ENCODE results near the gene TPPP2.

TPPP2 gene

DNA sequence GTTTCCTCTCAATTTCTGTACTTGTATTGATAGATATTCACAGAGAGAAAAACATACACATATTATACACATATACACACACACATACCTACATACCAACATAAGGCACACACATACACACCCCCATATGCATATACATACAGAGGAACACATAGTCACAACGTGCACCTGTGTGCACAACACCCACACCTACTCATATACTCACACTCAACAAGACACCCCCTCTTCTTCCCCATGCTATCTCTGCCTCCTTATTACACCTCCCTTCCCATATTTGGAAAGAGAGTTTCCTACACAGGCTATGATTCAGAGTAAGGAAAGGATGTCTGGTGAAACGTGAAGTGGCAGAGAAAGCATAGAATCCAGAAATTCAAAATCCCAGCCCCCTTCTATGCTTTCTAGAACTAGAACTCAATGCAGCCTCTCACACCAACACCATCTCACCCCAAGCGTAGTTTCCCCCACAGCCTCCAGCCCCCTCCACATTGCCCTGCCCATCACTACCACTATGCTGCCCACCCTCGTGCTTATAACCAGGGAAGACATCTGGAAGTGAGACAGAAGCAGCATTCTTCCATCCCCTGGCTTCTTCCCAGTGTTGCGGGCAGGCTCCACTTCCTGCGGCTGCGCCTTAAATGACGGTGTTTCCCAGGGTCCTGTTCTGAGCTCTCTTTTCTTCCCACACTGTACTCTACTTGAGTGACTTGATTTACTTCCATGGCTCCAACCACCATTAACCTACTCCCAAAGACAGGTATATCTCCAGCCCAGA lies 30.0 kb downstream of the TPPP2 start:
- DNase-seq, result no peak

DNA sequence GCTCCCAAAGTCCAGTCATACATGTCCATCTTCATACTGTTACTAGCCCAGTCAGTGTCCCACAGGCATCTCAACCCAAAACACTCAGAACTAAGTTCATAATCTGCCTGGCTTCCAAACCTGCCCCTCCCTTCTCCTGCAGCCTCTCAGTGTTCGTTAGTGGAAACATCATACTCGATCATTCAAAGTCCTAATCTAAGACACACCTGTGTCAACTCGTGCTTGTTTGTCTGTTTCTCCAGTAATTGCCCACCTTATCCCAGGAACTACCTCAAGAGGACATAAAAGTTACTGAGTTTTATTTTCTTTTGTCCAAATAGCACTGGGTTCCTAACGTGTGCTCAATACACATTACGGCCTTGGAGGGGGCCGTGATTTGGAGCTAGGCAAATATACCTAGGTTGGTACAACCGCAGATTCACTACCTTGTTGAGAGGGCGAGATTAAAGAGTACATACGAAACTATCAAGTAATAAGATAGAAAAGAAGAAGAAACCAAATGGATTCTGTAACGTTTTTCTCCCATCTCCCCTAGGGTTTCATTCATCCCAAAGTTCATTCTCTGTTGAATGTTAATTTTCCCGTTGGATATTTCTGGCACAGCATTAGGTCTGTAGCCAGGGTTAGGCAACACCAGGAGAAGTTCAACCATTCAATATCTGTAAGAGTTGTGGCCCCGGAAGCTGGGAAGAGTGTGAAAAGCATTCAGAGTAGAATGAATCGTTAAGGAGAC lies 30.8 kb downstream of the TPPP2 start:
- DNase-seq, result no peak

DNA sequence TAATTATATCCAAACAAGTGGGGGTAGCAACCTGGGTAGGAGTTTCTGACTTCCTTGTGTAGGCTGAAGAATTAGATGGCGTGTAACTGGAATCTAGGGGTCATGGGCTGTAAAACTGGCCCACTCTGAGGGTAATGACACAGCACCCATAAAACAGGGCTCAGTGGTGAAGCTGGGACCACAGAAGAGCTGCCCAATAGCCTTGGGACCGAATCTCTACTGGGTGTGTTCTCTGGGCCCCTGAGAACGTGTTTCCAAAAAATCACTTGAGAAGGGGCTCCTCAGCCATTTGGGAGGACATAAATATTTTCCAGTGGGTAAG lies 31.3 kb downstream of the TPPP2 start:
- no peak for DNase-seq

DNA sequence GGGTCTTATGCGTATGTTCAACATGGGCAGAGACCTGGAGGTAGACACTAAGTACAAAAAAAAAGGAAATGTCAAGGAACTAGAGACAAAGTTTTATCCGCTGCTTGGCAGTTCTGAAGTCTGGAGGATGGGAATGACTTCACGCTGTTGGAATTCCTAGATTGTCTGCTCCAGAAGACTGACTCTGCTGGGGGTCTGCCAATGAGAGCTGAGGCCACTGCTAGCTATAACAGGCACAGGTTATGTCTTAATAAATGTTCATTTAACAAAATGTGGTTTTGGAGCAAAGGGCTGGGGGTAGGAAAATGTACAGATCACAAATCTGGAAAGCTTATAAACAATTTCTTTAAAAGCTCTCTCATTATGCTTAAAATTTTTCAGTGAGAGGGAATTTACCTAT lies 33.5 kb downstream of the TPPP2 start:
- DNase-seq, result no peak

DNA sequence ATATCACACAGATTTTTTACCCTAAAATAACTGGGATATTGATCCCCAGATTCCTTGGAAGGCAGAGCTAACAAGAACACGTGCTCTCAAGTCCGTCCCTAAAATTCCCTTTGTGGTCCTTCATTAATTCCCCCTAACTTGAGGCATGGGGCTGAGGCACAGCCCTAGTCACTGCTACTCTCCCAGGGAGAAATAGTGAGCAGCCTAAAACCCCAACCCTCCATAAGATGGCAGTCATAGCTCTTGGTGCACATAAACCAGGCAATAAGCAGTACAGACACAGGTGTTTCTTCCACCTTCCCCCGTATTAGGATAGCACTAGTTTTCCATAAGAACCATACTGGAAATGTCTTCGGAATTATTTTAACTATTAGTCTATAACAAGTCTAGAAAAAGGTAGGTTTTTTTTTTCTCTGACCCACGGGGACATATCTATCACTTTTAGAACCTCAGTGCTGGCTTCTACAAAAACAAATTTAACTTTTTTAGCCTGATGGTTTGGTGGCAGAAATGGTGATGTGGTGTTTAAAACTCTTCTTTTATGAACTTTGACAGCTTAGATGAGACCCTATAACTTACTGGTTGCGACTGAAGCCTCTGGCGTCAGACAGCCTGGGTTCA lies 37.0 kb downstream of the TPPP2 start:
- DNase-seq, result no peak

DNA sequence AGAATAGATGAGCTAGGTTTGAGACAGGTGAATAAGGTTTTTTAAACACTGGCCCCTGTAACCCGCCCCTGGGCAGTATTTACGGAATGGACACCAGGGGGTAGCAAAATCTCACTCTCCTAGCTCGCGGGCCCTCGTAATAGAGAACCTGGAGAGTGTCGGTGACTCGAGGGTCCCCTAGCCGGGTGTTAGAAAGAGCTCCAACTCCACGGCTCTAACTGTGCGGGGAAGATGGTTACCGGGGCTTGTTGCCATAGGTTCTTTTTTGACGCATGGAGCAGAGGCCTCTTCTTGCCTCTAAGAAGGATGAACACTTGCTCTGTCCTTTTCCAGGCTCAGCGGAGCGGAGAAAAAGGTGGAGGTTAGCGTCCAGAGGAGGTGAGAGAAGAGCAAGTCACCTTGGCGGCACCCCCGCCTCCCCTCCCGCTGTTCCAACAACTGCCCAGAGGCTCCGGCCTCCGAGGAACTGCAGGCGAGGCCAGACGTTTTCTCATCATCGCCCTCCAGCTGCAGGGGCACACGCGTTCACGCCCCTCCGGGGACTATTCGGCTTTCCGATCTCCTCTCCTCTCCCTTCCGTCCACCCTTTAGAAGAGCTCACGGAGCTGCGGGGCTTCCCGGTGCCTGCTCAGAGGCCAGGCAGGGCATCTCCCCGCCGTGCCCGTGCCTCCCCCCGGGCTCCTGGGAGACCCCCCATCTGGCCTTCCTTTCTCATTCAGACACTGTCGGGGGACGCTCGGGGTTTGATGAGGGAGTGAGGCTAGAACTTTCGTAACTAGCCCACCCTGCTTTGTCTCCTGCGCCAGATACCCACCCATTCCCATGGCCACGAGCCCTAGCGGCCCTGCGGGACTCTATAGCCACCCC lies 38.7 kb downstream of the TPPP2 start:
- peak in 1 of 2 experiments; percentile 47 for DNase-seq

DNA sequence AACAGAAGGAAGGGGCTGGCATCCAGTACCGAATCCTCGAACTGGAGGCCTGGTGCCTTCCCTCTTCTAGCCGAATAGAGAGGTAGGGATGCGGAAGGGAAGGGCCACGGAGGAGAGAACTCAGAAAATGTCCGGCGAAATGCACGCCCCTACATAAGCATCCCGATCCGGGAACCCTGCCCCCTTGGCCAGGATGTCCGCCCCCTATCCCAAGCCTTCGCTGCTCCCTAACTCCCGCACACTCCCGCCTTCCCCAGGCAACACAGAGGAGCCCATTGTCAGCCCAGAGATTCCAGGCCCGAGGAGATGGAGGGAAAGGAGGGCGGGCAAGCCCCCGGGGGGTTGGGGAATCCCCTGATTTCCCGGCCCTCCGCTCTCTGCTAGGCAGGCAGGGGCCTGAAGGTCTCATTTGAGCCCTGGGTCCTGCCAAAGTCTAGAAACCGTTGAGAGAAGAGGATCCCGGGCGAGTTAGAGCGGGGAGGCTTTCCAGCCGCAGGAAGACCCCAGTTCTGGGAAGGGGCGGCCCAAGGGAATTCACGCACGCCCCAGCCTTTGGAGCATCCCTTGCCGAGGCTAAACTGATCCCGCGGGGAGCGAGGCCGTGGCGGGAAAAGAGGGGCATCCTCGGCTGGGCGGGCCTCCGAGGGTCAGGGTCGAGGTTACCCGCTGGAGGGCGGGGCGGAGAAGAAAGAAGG lies 39.5 kb downstream of the TPPP2 start:
- no peak for DNase-seq

DNA sequence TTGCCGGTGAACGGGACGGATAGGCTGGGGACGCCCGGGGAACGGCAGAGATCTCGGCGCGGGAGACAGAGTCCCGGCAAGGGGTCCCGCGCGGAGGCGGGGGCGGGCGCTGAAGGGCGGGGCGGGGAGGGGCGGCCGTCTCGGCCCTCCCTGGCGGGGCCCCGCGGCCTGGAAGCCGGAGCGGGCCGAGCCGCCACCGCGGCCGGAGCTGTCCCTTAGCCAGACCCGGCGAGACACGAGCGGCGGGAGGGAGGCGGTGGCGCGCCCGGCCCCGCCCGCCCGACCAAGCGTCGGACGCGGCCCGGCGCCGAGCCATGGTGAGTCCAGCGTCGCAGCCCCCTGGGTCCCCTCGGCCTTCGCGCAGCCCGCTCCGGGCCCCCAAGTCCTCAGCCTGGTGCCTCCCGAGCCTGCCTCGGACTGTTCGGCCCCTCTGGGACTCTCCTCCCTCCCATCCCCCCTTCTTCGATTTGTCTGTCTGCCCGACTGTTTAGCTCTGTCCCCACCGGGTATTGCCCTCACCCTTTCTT lies 40.1 kb downstream of the TPPP2 start, which contains the start of gene ARHGEF40:
TSS of gene ARHGEF40 (plus strand) at position 222 of the 527 bp plus-strand sequence. CDS start at position 315, 93 bp downstream.
- peak in 1 of 2 experiments; percentile 19 for DNase-seq

DNA sequence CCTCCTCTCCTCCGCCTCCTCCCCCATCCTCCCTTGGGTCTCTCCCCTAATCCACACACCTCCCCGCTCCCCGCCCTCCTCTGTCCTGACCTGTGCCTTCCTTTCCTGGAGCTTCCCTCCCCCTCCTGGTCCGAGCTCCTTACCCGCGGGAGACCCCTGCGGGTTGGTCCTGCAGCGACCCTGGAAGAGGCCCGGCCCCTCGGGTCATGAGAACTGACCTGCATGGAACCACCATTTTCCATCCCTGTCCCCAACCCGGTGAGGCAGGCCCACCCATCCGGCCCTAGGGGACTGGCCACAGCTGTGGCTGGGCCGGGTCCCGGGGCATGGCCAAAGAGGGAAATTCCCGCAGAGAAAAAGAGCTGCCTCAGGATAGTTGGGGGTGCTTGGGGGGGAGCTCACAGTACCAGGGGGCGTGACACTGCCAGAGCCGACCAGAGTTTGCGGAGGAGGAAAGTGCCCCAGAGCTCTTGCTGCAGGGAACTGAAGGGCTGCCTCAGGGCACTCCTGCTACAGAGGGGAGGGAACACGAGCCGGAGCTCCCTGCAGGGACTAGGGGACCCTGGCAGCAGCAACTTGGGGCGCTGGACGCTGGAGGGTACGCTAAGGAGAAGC lies 40.7 kb downstream of the TPPP2 start:
- no peak for DNase-seq

DNA sequence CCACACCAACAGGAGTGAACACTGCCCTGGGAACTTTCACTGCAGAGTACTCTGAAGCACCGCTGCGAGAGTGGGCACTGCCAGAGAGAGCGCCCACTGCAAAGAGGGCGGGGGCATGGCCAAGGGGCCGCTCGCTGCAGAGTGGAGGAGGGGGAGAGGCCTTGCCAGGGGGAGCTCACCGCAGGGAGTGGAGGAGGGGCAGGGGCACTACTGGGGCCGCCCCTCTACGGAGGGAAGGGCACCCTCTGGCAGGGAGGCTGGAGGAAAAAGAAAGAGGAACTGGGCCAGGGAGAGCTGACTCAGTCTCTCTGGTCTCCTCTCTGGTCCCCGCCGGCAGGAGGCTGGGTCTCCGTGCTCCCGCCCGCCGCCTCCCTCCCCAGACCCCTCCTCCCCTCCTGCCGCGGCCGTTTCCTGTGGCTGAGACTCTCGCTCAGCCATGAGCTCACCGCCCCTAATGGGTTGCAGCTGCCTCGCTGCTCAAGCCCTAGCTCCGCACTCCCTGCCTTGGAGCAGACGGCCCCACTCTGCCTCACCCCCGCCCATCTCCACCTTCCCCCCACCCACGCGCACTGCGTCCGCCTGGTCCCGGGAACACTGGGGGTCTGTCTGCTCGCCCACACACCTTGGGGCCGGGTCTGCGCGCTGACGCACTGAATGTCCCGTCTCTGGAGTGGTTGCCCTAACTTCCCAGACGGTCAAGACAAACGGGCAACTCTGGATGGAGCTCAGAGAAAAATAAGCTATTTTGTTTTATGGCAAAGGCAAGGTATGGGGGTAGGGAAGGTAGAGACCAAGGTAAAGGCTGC lies 41.4 kb downstream of the TPPP2 start:
- no peak for DNase-seq

DNA sequence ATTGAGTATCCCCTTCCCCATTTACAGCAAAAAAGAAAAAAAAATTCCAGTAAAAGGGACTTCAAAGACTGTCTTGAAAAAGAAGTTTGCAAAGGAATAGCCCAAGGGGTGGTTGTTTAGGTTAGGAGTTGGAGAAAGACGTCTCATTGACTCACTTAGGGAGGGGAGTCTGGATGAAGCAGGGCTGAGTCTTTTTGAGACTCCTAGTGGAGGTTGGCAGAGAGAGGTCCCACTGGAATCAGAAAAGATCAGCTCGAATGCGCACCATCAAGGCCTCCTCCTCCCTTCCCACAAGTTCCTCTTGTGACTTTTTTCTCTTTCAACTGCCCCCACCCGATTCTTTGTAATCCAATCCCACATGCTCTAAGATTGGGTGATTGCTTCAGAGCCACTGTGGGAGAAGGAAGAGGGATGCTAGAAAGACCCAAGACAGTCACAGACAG lies 42.0 kb downstream of the TPPP2 start:
- DNase-seq, result no peak

DNA sequence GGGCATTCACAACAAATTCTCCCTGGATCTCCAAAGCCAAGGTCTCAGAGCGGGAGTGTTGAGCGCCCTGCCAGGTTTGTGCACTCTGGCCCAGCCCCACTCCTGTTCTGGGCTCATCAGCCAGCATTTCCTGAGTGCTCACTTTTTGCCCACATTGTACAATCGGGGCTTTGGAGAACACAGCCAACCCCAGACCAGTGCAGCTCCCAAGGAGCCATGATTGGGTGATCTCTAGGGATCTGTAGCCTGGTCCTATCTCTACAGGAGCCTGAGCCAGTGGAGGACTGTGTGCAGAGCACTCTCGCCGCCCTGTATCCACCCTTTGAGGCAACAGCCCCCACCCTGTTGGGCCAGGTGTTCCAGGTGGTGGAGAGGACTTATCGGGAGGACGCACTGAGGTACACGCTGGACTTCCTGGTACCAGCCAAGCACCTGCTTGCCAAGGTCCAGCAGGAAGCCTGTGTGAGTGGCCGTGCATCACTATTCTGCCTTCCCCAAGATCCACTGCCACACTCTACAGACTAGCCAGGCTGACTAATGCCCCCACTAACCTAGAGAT lies 42.8 kb downstream of the TPPP2 start:
- no peak for DNase-seq

DNA sequence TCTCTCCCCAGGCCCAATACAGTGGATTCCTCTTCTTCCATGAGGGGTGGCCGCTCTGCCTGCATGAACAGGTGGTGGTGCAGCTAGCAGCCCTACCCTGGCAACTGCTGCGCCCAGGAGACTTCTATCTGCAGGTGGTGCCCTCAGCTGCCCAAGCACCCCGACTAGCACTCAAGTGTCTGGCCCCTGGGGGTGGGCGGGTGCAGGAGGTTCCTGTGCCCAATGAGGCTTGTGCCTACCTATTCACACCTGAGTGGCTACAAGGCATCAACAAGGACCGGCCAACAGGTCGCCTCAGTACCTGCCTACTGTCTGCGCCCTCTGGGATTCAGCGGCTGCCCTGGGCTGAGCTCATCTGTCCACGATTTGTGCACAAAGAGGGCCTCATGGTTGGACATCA lies 43.9 kb downstream of the TPPP2 start:
- DNase-seq, result no peak

DNA sequence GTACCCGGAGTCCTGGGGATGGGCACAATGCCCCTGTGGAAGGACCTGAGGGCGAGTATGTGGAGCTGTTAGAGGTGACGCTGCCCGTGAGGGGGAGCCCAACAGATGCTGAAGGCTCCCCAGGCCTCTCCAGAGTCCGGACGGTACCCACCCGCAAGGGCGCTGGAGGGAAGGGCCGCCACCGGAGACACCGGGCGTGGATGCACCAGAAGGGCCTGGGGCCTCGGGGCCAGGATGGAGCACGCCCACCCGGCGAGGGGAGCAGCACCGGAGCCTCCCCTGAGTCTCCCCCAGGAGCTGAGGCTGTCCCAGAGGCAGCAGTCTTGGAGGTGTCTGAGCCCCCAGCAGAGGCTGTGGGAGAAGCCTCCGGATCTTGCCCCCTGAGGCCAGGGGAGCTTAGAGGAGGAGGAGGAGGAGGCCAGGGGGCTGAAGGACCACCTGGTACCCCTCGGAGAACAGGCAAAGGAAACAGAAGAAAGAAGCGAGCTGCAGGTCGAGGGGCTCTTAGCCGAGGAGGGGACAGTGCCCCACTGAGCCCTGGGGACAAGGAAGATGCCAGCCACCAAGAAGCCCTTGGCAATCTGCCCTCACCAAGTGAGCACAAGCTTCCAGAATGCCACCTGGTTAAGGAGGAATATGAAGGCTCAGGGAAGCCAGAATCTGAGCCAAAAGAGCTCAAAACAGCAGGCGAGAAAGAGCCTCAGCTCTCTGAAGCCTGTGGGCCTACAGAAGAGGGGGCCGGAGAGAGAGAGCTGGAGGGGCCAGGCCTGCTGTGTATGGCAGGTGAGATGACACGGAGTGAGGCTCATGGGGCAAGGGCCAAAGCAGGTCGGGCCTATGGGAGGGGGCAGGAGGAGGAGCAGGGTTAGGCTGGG lies 44.6 kb downstream of the TPPP2 start:
- no peak for DNase-seq

DNA sequence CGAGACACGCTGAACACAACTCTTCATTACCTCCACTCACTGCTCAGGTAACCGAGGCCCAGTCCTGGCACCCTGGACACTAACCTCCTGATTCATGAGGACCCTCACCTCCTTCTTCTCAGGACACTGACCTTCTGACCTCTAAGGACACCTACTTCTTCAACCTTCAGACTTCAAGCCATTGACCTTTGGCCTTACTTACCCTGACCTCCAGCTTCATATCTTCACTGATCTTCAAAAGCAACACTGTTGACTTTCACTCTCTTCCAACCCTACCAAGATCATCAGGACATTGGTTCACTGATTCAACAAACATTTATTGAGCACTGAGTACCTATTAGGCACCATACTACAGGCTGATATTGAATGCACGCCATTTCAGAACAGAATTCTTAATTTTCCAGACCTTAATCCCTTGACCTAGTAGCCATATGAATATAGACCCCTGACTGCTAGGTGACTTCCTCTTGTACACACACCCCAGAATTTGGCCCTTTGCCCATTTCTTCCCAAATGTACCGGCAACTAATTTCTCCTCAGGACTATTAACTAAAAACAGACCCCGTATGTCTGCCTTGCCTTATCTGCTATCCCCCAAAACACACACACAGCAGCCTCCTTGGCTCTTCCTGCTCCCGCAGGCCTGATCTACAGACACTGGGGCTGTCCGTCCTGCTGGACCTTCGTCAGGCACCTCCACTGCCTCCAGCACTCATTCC lies 45.9 kb downstream of the TPPP2 start:
- no peak for DNase-seq

DNA sequence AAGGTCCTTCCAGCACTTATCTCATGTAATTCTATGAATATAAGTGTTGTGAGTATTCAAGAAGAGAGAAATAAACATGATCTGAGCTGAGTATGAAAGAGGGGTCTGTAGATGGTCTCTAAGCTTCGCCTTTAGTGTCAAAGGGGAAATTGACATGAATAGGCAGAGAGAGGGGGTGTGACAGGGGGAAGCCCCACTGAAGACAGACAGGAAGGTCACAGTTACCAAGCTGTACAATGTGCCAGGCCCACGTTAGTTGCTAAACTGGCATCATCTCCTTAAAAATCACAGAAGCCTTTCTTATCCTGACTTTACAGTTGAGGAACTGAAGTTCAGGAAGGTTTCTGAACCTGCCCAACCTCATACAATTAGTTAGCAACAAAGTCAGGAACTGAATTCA lies 47.7 kb downstream of the TPPP2 start:
- no peak for DNase-seq

DNA sequence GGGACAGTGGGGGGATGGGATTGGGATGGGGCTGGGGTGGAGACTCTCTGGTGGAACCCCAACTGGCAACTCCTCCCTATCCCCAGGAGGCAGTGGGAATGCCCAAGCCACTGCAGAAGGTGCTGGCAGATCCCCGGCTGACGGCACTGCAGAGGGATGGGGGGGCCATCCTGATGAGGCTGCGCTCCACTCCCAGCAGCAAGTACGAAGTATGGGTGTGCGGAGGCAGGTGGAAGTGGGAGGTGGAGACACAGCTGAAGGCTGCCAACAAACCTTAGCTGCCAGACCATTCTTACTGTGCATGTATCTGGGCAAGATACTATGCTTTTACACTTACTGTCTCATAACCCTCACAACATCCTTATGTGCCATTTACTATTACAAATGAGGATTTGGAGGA lies 48.3 kb downstream of the TPPP2 start:
- no peak for DNase-seq

DNA sequence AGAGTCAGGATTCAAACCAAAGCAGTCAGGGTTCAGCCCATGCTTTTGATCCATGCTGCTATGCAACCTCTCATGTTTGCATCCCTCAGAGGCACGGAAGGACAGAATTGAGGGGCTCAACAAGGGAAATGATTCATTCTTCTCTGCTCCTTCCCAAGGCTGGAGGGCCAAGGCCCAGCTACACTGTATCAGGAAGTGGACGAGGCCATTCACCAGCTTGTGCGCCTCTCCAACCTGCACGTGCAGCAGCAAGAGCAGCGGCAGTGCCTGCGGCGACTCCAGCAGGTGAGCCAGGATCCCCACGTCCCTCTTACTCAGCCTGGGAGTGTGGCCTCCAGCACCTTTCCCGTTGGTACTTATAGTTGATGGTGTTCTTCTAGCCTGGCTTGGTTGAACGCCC lies 48.7 kb downstream of the TPPP2 start:
- DNase-seq, result no peak
